GM06990 (cell line): ENCODE measurements around the gene AGBL4.

Experiments
- DNase-seq: peaks from one replicate; pipeline ENCODE4 v3.0.0-alpha.2; 2011; ENCODE audit not compliant: insufficient read length; ENCODE audit errors: extremely low read depth
- H3K27me3 ChIP-seq: replicated peaks from 2 replicates; pipeline ENCODE4 v1.6.0; 2011; ENCODE audit warnings: low read length; ENCODE audit not compliant: control insufficient read depth, insufficient read depth
- H3K36me3 ChIP-seq: 2 replicates; pipeline ENCODE4 v1.5.1; 2011; ENCODE audit warnings: low read length; ENCODE audit not compliant: control insufficient read depth, insufficient read depth
- H3K4me3 ChIP-seq: replicated peaks from 2 replicates; pipeline ENCODE4 v1.5.1; 2011; ENCODE audit warnings: low read depth, mild to moderate bottlenecking, control low read depth, low read length
- TF ChIP-seq, protein P1 (sequence below): IDR thresholded peaks from 2 replicates; pipeline ENCODE4 v1.5.1; 2011; ENCODE audit warnings: low read length, control low read depth, mild to moderate bottlenecking, inconsistent platforms; ENCODE audit not compliant: insufficient read depth, poor library complexity, severe bottlenecking

AGBL4 gene

DNA sequence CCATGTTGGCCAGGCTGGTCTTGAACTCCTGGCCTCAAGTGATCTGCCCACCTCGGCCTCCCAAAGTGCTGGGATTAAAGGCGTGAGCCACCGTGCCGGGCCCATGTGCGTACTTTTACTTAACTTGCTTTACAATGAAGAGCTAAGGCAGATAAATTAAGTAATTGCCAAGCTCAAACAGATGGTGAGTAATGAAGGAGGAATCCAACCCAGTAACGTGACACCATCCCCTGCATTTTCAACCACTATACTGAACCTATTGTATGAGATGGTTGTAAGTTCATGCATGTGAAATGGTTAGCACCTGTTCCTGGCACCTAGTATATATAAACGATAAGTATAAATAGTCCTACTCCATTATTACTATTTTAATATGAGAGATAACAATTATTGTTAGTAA lies 659.1 kb downstream of the AGBL4 start:
- H3K27me3 ChIP-seq: no peaks in the 10 kb centered on the region
- no peak for DNase-seq
- TF ChIP-seq, protein P1, sequence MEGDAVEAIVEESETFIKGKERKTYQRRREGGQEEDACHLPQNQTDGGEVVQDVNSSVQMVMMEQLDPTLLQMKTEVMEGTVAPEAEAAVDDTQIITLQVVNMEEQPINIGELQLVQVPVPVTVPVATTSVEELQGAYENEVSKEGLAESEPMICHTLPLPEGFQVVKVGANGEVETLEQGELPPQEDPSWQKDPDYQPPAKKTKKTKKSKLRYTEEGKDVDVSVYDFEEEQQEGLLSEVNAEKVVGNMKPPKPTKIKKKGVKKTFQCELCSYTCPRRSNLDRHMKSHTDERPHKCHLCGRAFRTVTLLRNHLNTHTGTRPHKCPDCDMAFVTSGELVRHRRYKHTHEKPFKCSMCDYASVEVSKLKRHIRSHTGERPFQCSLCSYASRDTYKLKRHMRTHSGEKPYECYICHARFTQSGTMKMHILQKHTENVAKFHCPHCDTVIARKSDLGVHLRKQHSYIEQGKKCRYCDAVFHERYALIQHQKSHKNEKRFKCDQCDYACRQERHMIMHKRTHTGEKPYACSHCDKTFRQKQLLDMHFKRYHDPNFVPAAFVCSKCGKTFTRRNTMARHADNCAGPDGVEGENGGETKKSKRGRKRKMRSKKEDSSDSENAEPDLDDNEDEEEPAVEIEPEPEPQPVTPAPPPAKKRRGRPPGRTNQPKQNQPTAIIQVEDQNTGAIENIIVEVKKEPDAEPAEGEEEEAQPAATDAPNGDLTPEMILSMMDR: no peak
- H3K36me3 ChIP-seq: no peaks in the 10 kb centered on the region
- no peak overlapping the region for H3K4me3 ChIP-seq

DNA sequence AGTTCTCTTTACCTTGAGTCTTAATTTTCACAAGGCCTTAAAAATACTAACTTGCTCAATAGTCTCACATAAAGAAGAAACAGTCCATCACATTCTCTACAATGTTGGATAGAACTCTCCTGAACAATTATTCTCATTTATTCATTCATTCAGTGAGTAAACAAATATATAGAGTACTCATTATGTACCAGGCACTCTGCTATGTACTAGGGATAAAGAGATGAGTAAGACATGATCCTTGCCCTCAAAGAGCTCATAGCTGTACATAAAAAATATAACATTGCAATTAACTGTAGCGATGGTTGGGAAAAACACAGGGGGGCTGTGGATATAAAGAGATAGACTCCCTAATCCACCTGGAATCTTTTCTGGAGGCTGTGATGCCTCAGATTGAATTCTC lies 660.1 kb downstream of the AGBL4 start:
- no peaks in the 10 kb centered on the region for H3K27me3 ChIP-seq
- no peak overlapping the region for H3K4me3 ChIP-seq
- no peaks in the 10 kb centered on the region for H3K36me3 ChIP-seq
- DNase-seq: no peak
- TF ChIP-seq, protein P1: no peak

DNA sequence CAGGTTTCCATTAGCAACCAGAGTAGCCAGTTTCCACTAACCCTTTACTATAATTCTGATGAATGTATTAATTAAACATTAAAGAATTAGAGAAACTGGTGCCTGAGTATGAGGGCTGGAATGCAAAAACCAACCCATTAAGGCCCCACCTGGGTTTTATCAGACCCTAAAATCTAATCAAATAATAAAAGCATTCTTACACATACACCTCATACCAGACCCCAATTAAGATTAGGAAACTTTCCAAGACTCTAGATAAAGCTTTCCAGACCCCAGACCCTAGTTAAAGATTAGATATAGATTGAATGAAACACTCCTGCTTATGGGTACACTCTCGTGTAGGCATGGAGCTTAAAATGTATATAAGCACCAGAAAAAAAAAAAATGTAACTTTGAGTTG lies 665.7 kb downstream of the AGBL4 start:
- no peak for DNase-seq
- H3K27me3 ChIP-seq: no peaks in the 10 kb centered on the region
- TF ChIP-seq, protein P1: no peak
- no peaks in the 10 kb centered on the region for H3K36me3 ChIP-seq
- H3K4me3 ChIP-seq: no peak overlapping the region

DNA sequence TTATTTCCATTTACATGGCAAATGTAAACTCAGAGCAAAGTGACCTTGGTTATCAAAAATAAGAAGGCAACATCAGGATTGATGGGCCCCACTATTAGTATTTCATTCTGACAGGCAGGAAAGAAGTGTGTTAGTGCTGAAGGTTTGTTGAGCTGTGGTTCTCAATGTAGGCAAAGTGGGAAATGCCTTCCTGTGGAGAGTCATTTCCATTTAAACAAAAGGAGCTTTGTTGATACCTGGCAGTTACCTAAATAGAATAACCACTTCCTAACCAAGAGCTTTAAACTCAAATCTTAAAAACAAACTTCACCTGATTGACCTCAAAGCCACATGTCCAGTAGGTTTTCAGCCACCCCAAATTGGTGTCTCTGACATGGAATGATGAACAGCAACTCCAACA lies 667.2 kb downstream of the AGBL4 start:
- Histone ChIP-seq H3K36me3 (no peaks in the 10 kb centered on the region), H3K4me3 (no peak overlapping the region), H3K27me3 (no peaks in the 10 kb centered on the region)
- TF ChIP-seq, protein P1: no peak
- DNase-seq: no peak

DNA sequence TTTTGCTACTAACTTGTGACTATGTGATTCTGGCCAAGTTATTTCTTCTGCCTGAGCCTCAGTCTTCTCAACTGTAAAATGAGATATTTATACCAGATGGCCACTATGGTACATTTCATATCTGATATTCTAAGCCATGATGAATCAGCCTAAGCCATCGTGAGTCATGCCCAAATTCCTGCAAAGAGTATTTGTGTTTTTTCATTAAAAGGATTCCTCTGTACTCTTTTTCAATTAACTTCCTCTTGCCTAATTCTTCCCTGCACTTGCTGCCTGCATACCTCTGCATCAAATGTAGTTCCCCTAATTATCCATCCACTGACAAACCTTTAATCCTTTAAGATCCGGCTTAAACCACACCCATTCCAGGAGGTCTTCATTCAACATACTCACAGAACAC lies 672.0 kb downstream of the AGBL4 start:
- TF ChIP-seq, protein P1: no peak
- Histone ChIP-seq H3K4me3 (no peak overlapping the region), H3K27me3 (no peaks in the 10 kb centered on the region), H3K36me3 (no peaks in the 10 kb centered on the region)
- no peak for DNase-seq

DNA sequence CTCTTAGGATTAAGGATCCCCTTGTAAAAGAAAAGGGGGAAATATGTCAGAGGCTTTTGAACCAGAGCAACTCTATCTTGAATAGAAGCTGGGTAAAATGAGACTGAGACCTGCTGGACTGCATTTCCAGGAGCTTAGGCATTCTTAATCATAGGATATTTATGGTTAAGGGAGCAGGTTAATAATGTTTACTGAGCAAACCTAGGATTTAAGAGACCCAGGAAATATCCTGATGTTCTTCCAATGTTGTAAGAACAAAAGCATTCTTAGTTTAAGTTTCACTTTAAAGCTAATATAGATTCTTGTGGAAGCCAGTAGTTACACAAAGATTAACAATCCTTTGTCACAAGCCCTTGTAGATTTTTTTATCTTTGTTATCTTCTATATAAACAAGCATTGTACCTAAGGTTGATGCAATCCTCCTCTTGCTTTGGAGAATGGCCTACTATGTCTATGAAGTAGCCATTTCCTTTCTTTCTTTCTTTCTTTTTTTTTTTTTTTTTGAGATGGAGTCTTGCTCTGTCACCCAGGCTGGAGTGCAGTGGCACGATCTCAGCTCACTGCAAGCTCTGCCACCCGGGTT lies 676.9 kb downstream of the AGBL4 start:
- H3K4me3 ChIP-seq: no peak overlapping the region
- no peaks in the 10 kb centered on the region for H3K27me3 ChIP-seq
- TF ChIP-seq, protein P1: no peak
- DNase-seq: no peak
- no peaks in the 10 kb centered on the region for H3K36me3 ChIP-seq
